ENCODE results near the gene FUCA1. TPM values are rescaled to one million over a fixed set of nuclear protein-coding genes. Genes with fewer than 3 reads are reported as not detected.

Gene FUCA1
- total and polyA plus RNA-seq, 2 of the 4 experiments (the other 2 are of a cell fraction) = 2.9 to 3.5 TPM

GRCh38 chr1:23798662-23799142, 69.4 kb downstream of the FUCA1 start:
- H3K9me1 ChIP-seq (ENCODE audit: insufficient read depth, low read length) = peaks cover 6% of the 10 kb centered on the region; the same call in 1 of the 2 replicates
- DNase-seq = no peak
- peak overlapping the region in 1 of 2 experiments; percentile 96; a peak in 1 of 4 replicates for H4K8ac ChIP-seq (ENCODE audit: low read depth in 2 of 2, low read length in 2 of 2)
- H3K4me3 ChIP-seq (ENCODE audit: insufficient read depth, low read depth, low read length) = no peak overlapping the region
- no peak overlapping the region for H3K4ac ChIP-seq (ENCODE audit: low read depth, low read length)
- H3K27ac ChIP-seq (ENCODE audit: insufficient read depth, low read length) = no peak overlapping the region
- H3K14ac ChIP-seq (replicated peaks; ENCODE audit: low read depth, low read length) = no peak overlapping the region
- H2AFZ ChIP-seq (replicated peaks; ENCODE audit: low read length, poor library complexity) = no peak overlapping the region
- H2BK5ac ChIP-seq (ENCODE audit: low read depth, low read length, poor library complexity, severe bottlenecking) = no peak overlapping the region
- H3K4me2 ChIP-seq (ENCODE audit: low read depth, low read length) = no peak overlapping the region
- peaks cover 25% of the 10 kb centered on the region for H3K36me3 ChIP-seq (ENCODE audit: control insufficient read depth, insufficient read depth, low read length)
- intact Hi-C loops (cut with micrococcal nuclease) (no loop called here), dilution Hi-C loops (cut with HindIII; ENCODE audit: low sequenced_read_pairs, unreplicated experiment) (no loop called here), in situ Hi-C loops (cut with MboI; ENCODE audit: low sequenced_read_pairs) (no loop called here)
- H4K5ac ChIP-seq (ENCODE audit: low read depth, low read length) = no peak overlapping the region
- no TSS peak for BruUV-seq (replicated peaks)
- ChIA-PET POLR2A (ENCODE audit: unreplicated experiment) (no interaction called here), CTCF (no interaction called here)
- no peak overlapping the region for H4K91ac ChIP-seq (ENCODE audit: insufficient read depth, low read depth, low read length)
- H4K20me1 ChIP-seq (ENCODE audit: insufficient read depth, low read length) = no peaks in the 10 kb centered on the region
- H3K56ac ChIP-seq (ENCODE audit: extremely low read depth, insufficient read depth, low read length) = no peak overlapping the region
- H3K23ac ChIP-seq (ENCODE audit: low read depth, low read length) = no peak overlapping the region
- H2AK5ac ChIP-seq (ENCODE audit: low read depth, low read length) = 0 out of 2 replicates have a peak overlapping the region, but pooled peaks have one; percentile 43
- H3K18ac ChIP-seq (ENCODE audit: low read depth, low read length) = no peak overlapping the region
- H2BK15ac ChIP-seq (ENCODE audit: low read depth, low read length) = no peak overlapping the region
- peaks cover 7% of the 10 kb centered on the region; the same call in 1 of the 2 replicates for H3K4me1 ChIP-seq (ENCODE audit: control insufficient read depth, insufficient read depth, low read length)
- peak overlapping the region; percentile 42 for H2AK9ac ChIP-seq (replicated peaks; ENCODE audit: low read depth, low read length, poor library complexity)
- no peak overlapping the region; the same call in 1 of the 2 replicates for H2BK120ac ChIP-seq (ENCODE audit: low read depth, low read length)
- peaks cover 17 to 40% of the 10 kb centered on the region in 2 experiments for H3K79me1 ChIP-seq (ENCODE audit: low read depth in 1 of 2, low read length in 2 of 2)
- no peak overlapping the region for H3K9ac ChIP-seq (ENCODE audit: low read depth, low read length)
- 80% methylated on average over 2 of the region's 12 CpGs; no CpG with 5 or more reads in 1 of the 2 experiments for WGBS, 2 experiments (ENCODE audit: extremely low coverage in 2 of 2, insufficient read length in 1 of 2)
- no peaks in the 10 kb centered on the region for H3K9me3 ChIP-seq (ENCODE audit: control insufficient read depth, insufficient read depth, low read length)
- no peaks in the 10 kb centered on the region for H3K27me3 ChIP-seq (ENCODE audit: control insufficient read depth, insufficient read depth, low read length)
- ATAC-seq (ENCODE audit: low read depth) = no peak
- H2BK20ac ChIP-seq (ENCODE audit: low read depth, low read length) = no peak overlapping the region
- TF ChIP-seq, protein P1, sequence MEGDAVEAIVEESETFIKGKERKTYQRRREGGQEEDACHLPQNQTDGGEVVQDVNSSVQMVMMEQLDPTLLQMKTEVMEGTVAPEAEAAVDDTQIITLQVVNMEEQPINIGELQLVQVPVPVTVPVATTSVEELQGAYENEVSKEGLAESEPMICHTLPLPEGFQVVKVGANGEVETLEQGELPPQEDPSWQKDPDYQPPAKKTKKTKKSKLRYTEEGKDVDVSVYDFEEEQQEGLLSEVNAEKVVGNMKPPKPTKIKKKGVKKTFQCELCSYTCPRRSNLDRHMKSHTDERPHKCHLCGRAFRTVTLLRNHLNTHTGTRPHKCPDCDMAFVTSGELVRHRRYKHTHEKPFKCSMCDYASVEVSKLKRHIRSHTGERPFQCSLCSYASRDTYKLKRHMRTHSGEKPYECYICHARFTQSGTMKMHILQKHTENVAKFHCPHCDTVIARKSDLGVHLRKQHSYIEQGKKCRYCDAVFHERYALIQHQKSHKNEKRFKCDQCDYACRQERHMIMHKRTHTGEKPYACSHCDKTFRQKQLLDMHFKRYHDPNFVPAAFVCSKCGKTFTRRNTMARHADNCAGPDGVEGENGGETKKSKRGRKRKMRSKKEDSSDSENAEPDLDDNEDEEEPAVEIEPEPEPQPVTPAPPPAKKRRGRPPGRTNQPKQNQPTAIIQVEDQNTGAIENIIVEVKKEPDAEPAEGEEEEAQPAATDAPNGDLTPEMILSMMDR (conservative IDR thresholded peaks at IDR 0.05; ENCODE audit: low read depth, low read length) = 0 out of 2 replicates have a peak, but pooled peaks have one; percentile 10
- no peak for TF ChIP-seq RFX5 (IDR thresholded peaks at IDR 0.05; ENCODE audit: low read depth, low read length)
- TF ChIP-seq BHLHE40 (IDR thresholded peaks at IDR 0.05; ENCODE audit: low read depth, low read length) = no peak
